ENCODE measurements around the gene DTHD1.

DNA sequence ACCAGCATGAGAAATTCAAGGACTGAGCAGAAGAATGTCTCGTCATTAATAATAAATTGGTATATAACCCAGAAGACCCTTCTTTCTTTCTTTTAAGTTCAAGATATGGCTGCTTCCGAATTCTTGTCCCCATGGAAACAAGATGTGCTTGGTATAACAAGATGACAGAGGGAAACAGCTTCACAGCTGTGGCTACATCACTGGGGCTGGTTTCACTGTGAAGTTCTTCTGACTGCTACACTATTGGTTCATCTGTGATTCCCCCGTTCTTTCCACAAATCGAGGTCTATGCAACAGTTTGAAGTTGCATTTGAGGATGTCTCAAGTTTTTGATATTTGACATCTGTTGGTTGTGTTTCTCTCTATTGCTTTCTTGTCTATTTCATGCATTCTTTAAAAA lies 12.3 kb upstream of the DTHD1 start:
- no peak for TF ChIP-seq POLR2A (IDR thresholded peaks at IDR 0.05; ENCODE audit: low read depth)
- TF ChIP-seq, protein P1, sequence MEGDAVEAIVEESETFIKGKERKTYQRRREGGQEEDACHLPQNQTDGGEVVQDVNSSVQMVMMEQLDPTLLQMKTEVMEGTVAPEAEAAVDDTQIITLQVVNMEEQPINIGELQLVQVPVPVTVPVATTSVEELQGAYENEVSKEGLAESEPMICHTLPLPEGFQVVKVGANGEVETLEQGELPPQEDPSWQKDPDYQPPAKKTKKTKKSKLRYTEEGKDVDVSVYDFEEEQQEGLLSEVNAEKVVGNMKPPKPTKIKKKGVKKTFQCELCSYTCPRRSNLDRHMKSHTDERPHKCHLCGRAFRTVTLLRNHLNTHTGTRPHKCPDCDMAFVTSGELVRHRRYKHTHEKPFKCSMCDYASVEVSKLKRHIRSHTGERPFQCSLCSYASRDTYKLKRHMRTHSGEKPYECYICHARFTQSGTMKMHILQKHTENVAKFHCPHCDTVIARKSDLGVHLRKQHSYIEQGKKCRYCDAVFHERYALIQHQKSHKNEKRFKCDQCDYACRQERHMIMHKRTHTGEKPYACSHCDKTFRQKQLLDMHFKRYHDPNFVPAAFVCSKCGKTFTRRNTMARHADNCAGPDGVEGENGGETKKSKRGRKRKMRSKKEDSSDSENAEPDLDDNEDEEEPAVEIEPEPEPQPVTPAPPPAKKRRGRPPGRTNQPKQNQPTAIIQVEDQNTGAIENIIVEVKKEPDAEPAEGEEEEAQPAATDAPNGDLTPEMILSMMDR (IDR thresholded peaks at IDR 0.05), result no peak
- no peak for TF ChIP-seq EP300 (IDR thresholded peaks at IDR 0.05)
- TF ChIP-seq POLR2AphosphoS5 (IDR thresholded peaks at IDR 0.05), result no peak

Measured in esophagus muscularis mucosa (tissue), 4 donors.